Caco-2 (cell line): ENCODE results near the gene TRPV3. TPM values are rescaled to one million over a fixed set of nuclear protein-coding genes. Genes with fewer than 3 reads are reported as not detected.

Experiments used
- BruUV-seq: library from RNA; stranded (reverse); fragments of 400-500 nt; replicated peaks from 2 replicates; lab custom pipeline; 2021; lab: Mats Ljungman, UMichigan
- CTCF ChIA-PET: fragments of 300-600 bp; sonication (Branson Sonifier 250); formaldehyde crosslinking; loops from one replicate; lab custom pipeline; 2022; ENCODE audit warnings: antibody characterized with exemption; lab: Charles Lee
- POLR2A ChIA-PET: fragments of 300-600 bp; sonication (Branson Sonifier 250); formaldehyde crosslinking; loops from one replicate; lab custom pipeline; 2022; ENCODE audit warnings: antibody characterized with exemption; lab: Charles Lee
- DNase-seq, 2 experiments: peaks; one replicate each; pipeline versions ENCODE4 v3.0.0 to v3.0.0-alpha.2; 2020 to 2022
- H3K27me3 ChIP-seq: replicated peaks from 2 replicates; pipeline ENCODE4 v1.6.0; 2011; ENCODE audit warnings: low read length; ENCODE audit not compliant: control insufficient read depth, insufficient read depth
- H3K36me3 ChIP-seq: 2 replicates; pipeline ENCODE4 v1.5.1; 2011; ENCODE audit warnings: low read length; ENCODE audit not compliant: control insufficient read depth, insufficient read depth
- H3K4me1 ChIP-seq: fragments of 250-450 bp; sonication (Bioruptor Pico); 2 replicates; pipeline ENCODE4 v1.5.1; 2020; ENCODE audit warnings: mild to moderate bottlenecking
- H3K4me3 ChIP-seq: 2 replicates; pipeline ENCODE4 v1.5.1; 2011; ENCODE audit warnings: low read depth, mild to moderate bottlenecking, control low read depth, low read length
- H3K9me3 ChIP-seq: fragments of 250-450 bp; sonication (Bioruptor Pico); 2 replicates; pipeline ENCODE4 v1.5.1; 2020; ENCODE audit warnings: mild to moderate bottlenecking, moderate library complexity
- H3K27ac Mint-ChIP-seq: one replicate; pipeline ENCODE4 v1.8.0; 2022; ENCODE audit warnings: mixed read lengths; ENCODE audit not compliant: unreplicated experiment
- H3K27me3 Mint-ChIP-seq: one replicate; pipeline ENCODE4 v1.8.0; 2022; ENCODE audit warnings: mixed read lengths; ENCODE audit not compliant: insufficient read depth, unreplicated experiment
- H3K36me3 Mint-ChIP-seq: one replicate; pipeline ENCODE4 v1.8.0; 2022; ENCODE audit warnings: mild to moderate bottlenecking, mixed read lengths; ENCODE audit not compliant: insufficient read depth, unreplicated experiment
- H3K4me1 Mint-ChIP-seq: one replicate; pipeline ENCODE4 v1.8.0; 2022; ENCODE audit warnings: low read depth, mixed read lengths; ENCODE audit not compliant: unreplicated experiment
- H3K4me3 Mint-ChIP-seq: one replicate; pipeline ENCODE4 v1.8.0; 2022; ENCODE audit warnings: mild to moderate bottlenecking, moderate library complexity, mixed read lengths; ENCODE audit not compliant: unreplicated experiment
- H3K9me3 Mint-ChIP-seq: one replicate; pipeline ENCODE4 v1.8.0; 2022; ENCODE audit warnings: mixed read lengths; ENCODE audit not compliant: unreplicated experiment
- CTCF ChIP-seq, 2 experiments: fragments of 200-600 bp in 1 of 2; IDR thresholded peaks; 1 replicate in 1 of 2; 2 replicates in 1 of 2; pipeline versions ENCODE4 v1.5.1 to v1.8.0; 2011 to 2022; ENCODE audit warnings: antibody characterized with exemption in 1 of 2, control low read depth in 1 of 2, inconsistent platforms in 1 of 2, low read depth in 1 of 2, low read length in 1 of 2, mild to moderate bottlenecking in 1 of 2, moderate library complexity in 1 of 2; ENCODE audit not compliant: insufficient read depth in 1 of 2, severe bottlenecking in 1 of 2, unreplicated experiment in 1 of 2
- intact Hi-C: fragments of 100-400 bp; cut with micrococcal nuclease; formaldehyde crosslinking; loops from one replicate; pipeline ENCODE4 v1.10.0; 2022; ENCODE audit not compliant: unreplicated experiment
- total RNA-seq: library from RNA; stranded (reverse); gene quantifications from 2 replicates; pipeline ENCODE4 v1.2.3, GENCODE V29; 2022

TRPV3 gene
- total RNA-seq, 1 experiment from 2014 or later = 8.4 TPM

GRCh38 chr17:3545151-3545550, 12.5 kb downstream of the TRPV3 start:
- H3K9me3 ChIP-seq = peaks cover 4% of the 10 kb centered on the region; the same call in 1 of the 2 replicates
- Mint-ChIP-seq H3K27me3 (no peaks in the 10 kb centered on the region), H3K4me1 (no peaks in the 10 kb centered on the region), H3K4me3 (no peak overlapping the region), H3K9me3 (peaks cover 13% of the 10 kb centered on the region), H3K36me3 (no peaks in the 10 kb centered on the region), H3K27ac (no peak overlapping the region)
- H3K36me3 ChIP-seq = no peaks in the 10 kb centered on the region
- ChIA-PET POLR2A (no interaction called here), CTCF (interaction anchor here (0.9 kb wide), 1 partner anchor 10 kb away, joined by 3 read pairs; no protein-coding TSS in a partner anchor)
- H3K27me3 ChIP-seq = no peaks in the 10 kb centered on the region
- peaks cover 7% of the 10 kb centered on the region; the same call in 1 of the 2 replicates for H3K4me1 ChIP-seq
- no TSS peak for BruUV-seq
- TF ChIP-seq CTCF (IDR thresholded peaks at IDR 0.05; ENCODE audit: insufficient read depth in 1 of 2, low read depth in 1 of 2, low read length in 1 of 2, severe bottlenecking in 1 of 2, unreplicated experiment in 1 of 2) = no peak
- intact Hi-C loops = no loop called here
- no peak overlapping the region for H3K4me3 ChIP-seq
- no peak for DNase-seq

GRCh38 chr17:3544365-3544764, 13.2 kb downstream of the TRPV3 start:
- Mint-ChIP-seq H3K4me3 (no peak overlapping the region), H3K27me3 (no peaks in the 10 kb centered on the region), H3K4me1 (no peaks in the 10 kb centered on the region), H3K36me3 (no peaks in the 10 kb centered on the region), H3K27ac (no peak overlapping the region), H3K9me3 (peaks cover 5% of the 10 kb centered on the region)
- no peak overlapping the region for H3K4me3 ChIP-seq
- CTCF ChIA-PET = interaction anchor here (0.6 kb wide), 1 partner anchor 123 kb away, joined by 3 read pairs; no protein-coding TSS in a partner anchor
- no peaks in the 10 kb centered on the region for H3K36me3 ChIP-seq
- no TSS peak for BruUV-seq
- no peaks in the 10 kb centered on the region for H3K9me3 ChIP-seq
- DNase-seq = no peak
- H3K27me3 ChIP-seq = no peaks in the 10 kb centered on the region
- POLR2A ChIA-PET = no interaction called here
- intact Hi-C loops = no loop called here
- H3K4me1 ChIP-seq = peaks cover 7% of the 10 kb centered on the region; the same call in 1 of the 2 replicates
- no peak for TF ChIP-seq CTCF (IDR thresholded peaks at IDR 0.05; ENCODE audit: insufficient read depth in 1 of 2, low read depth in 1 of 2, low read length in 1 of 2, severe bottlenecking in 1 of 2, unreplicated experiment in 1 of 2)

DNA sequence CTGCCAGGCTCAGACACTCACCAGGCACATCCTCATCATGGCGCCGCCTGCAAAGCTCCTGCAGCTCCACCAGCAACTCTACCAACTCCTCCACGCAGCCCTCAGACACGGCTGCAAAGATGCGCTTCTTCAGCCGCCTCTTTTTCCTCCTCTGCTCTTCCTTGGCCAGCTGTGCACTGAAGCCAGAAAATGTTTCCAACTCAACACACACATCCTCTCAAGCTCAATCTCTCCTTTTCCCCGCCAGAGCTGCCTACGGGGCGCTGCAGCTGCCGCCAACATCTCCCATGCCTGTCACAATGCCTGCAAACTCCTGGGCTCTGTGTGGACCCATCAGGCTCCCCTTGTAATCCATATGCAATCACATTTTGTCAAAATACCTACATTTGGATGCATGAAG, 14.2 kb downstream of the TRPV3 start:
- no peaks in the 10 kb centered on the region for H3K27me3 ChIP-seq
- H3K4me3 ChIP-seq = no peak overlapping the region
- intact Hi-C loops = no loop called here
- POLR2A ChIA-PET = no interaction called here
- H3K4me1 Mint-ChIP-seq = no peaks in the 10 kb centered on the region
- no peaks in the 10 kb centered on the region for H3K36me3 Mint-ChIP-seq
- H3K4me3 Mint-ChIP-seq = no peak overlapping the region
- no peaks in the 10 kb centered on the region for H3K9me3 ChIP-seq
- CTCF ChIA-PET = no interaction called here
- no peaks in the 10 kb centered on the region for H3K36me3 ChIP-seq
- H3K4me1 ChIP-seq = peaks cover 7% of the 10 kb centered on the region; the same call in 1 of the 2 replicates
- DNase-seq = no peak
- no peak for TF ChIP-seq CTCF (IDR thresholded peaks at IDR 0.05; ENCODE audit: insufficient read depth in 1 of 2, low read depth in 1 of 2, low read length in 1 of 2, severe bottlenecking in 1 of 2, unreplicated experiment in 1 of 2)
- no TSS peak for BruUV-seq
- no peaks in the 10 kb centered on the region for H3K9me3 Mint-ChIP-seq
- no peaks in the 10 kb centered on the region for H3K27me3 Mint-ChIP-seq
- no peak overlapping the region for H3K27ac Mint-ChIP-seq
